Endothelial cell of coronary artery (primary cell): ENCODE results near the gene AMDHD1. TPM values are rescaled to one million over a fixed set of nuclear protein-coding genes. Genes with fewer than 3 reads are reported as not detected.

Source experiments
- total RNA-seq: library from RNA; depleted of rRNA; stranded (reverse); fragments of >200 nt; gene quantifications from 2 replicates; pipeline ENCODE4 v1.2.3, GENCODE V29; 2014

Gene AMDHD1, protein sequence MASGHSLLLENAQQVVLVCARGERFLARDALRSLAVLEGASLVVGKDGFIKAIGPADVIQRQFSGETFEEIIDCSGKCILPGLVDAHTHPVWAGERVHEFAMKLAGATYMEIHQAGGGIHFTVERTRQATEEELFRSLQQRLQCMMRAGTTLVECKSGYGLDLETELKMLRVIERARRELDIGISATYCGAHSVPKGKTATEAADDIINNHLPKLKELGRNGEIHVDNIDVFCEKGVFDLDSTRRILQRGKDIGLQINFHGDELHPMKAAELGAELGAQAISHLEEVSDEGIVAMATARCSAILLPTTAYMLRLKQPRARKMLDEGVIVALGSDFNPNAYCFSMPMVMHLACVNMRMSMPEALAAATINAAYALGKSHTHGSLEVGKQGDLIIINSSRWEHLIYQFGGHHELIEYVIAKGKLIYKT
- 0.09 TPM in 1 of 2 replicates, not detected in the other for total RNA-seq

DNA sequence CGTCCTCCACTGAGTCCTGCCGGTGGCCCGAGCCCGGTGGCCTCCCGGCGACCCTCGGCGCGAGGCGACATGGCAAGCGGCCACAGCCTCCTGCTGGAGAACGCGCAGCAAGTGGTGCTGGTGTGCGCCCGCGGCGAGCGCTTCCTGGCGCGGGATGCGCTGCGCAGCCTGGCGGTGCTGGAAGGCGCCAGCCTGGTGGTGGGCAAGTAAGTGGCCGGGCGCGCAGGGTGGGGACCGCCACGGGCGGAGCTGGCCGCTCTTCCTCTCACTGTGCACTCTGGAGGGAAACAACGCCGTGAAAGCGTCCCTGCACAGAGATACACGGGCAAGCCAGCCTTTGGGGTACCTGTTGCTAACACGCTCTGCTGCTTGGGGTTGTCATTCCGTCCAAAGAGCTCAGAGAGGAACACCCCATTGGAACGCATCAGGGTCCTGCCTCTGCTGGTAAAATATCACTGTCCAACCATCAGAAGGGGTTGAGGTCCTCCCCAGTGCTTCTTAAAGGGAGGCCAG lies at the start of gene AMDHD1:
Gene AMDHD1 (plus strand): TSS at position 2 of the 513 bp plus-strand sequence. CDS start 68 bp downstream, at position 70.

DNA sequence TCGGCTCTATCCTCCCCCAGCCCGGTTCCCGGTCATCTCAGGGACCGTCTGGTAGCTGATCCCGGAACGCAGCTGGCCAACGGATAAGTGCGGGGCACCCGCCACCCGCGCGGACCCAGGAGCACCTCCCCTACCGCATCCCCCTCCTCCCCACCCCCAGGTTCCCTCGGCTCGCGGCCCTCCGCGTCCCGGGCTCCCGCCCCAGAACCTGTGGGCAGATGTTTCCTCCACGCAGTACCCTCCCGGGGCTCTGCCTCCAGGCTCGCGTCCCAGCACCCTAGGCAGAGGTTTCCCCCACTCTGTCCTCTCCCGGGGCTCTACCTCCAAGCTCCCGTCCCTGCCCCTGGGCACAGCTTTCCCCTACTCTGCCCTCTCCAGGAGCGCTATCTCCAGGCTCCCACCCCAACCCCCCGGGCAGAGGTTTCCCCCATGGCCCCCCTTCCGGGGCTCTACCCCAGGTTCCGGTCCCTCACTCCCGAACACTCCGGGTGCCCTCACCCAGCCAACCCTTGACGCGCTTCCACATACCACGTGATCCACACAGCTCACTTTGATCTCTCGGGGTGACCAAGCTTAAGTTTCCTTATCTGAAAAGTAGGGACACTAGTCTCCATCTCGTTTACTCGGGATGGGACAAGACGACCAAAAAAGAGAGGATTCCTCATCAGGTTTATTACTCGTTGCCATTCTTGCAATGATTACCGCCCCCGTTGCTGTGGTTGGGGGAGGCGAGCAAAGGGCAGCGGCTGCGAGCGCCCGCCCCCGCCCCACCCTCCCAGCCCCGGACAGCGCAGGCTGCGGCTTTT lies 404 bp upstream of the AMDHD1 start, which contains the start of gene CCDC38:
Gene CCDC38 (minus strand): TSS at position 91 of the 806 bp plus-strand sequence. CDS start 6,105 bp downstream, outside the sequence.

DNA sequence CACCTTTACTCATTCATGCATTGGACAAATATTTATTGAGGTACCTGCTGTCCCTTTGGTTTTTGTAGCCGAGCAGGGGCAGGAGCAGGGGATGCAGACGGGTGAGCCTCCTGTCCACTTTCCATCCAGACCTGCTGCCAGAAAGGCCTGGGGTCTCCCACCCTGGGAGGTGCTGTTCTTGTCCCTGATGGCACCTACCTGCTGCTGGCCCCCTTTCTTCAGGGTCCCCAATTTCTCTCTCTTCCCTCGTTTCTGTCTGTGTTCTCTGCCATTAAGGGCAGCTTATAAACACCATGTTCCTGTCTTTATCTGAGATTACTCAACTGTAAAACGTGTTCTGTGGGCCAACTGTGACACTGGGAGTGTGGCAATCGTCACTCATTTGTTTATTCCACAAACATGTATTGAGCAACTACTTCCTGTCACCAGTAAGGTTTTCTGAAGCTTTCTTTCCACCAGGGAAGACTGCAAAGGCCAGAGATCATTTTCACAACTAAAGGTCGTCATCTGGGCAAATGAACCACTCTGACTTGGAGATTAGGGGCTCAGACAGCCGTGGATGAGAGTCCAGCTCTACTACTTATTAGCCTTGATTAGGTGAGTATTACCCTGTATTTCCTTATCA lies 53.0 kb downstream of the AMDHD1 start, which contains the start of gene HAL:
Gene HAL (minus strand): TSS at position 311 of the 625 bp plus-strand sequence. CDS start 434 bp downstream, outside the sequence.

Other genes starting within 250 kb of the AMDHD1 start
- gene NTN4, start 152.6 kb upstream of the AMDHD1 start, total RNA-seq, result 92.9 and 390 TPM in 2 replicates
- 24.5 and 33.1 TPM in 2 replicates for gene SNRPF, start 84.4 kb upstream of the AMDHD1 start, total RNA-seq
- gene CCDC38, start 717 bp upstream of the AMDHD1 start, total RNA-seq, result not detected in 2 replicates
- 0.19 and 0.54 TPM in 2 replicates for gene HAL, start 53.0 kb downstream of the AMDHD1 start, total RNA-seq
- gene LTA4H, start 92.3 kb downstream of the AMDHD1 start, total RNA-seq, result 75.8 and 103 TPM in 2 replicates